Liver (tissue), 3 donors: ENCODE data around the gene WDR62.

Experiments used
- JUND ChIP-seq, 2 donors: IDR thresholded peaks; 2 replicates each; pipeline ENCODE4 v1.6.1; 2016; ENCODE audit warnings: antibody characterized with exemption in 2 of 2
- RAD21 ChIP-seq, 2 donors: IDR thresholded peaks; 2 replicates each; pipeline ENCODE4 v1.6.1; 2016; ENCODE audit warnings: antibody characterized with exemption in 2 of 2, mild to moderate bottlenecking in 2 of 2
- SP1 ChIP-seq: IDR thresholded peaks from 2 replicates; pipeline ENCODE4 v1.6.1; 2018; ENCODE audit warnings: antibody characterized with exemption, mild to moderate bottlenecking
- YY1 ChIP-seq: IDR thresholded peaks from 2 replicates; pipeline ENCODE4 v1.6.1; 2016; ENCODE audit warnings: antibody characterized with exemption, mild to moderate bottlenecking
- TF ChIP-seq, protein P1 (sequence below): fragments of 150-350 bp; IDR thresholded peaks from 2 replicates; pipeline ENCODE4 v1.5.1; 2017; ENCODE audit warnings: improper control_type of control experiment, low read depth, low read length; ENCODE audit not compliant: missing input control
- donor health status: healthy.
- donor health status: healthy.

DNA sequence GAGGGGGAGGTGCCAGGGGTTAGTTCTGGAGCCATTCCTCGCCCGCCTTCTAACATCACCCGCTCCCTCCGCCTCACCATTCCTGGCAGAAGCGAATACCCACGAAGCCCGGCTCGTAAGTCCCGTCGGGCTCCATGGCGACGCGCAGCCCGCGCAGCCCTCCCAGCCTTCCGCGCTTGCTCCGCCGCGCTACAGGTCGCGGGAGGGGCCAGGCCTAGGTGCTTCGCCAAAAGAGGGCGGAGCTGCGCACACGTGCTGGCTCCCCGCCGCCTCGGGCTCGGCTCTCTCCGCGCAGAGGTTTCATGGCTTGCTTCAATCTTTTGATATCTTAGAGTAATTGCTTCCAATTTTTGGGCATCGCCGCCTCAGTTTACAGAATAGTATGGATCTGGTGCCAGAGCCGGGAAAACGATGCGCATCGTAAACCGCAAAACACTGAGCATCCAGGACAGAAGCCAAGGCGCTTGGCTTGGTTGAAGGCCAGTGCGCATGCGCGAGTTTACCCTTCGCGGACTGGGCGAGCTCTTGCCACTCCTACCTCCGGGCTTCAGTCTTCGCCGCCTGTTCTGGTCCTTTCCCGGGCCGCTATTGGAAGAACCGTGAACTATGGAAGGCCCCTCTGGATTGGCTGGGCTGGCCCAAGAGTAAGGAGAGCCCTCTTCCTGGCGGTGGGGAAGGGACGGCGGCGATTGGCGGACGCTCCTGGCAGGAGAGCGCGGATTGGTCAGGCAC, 60.2 kb downstream of the WDR62 start, which contains the start of gene POLR2I:
- TF ChIP-seq, protein P1, sequence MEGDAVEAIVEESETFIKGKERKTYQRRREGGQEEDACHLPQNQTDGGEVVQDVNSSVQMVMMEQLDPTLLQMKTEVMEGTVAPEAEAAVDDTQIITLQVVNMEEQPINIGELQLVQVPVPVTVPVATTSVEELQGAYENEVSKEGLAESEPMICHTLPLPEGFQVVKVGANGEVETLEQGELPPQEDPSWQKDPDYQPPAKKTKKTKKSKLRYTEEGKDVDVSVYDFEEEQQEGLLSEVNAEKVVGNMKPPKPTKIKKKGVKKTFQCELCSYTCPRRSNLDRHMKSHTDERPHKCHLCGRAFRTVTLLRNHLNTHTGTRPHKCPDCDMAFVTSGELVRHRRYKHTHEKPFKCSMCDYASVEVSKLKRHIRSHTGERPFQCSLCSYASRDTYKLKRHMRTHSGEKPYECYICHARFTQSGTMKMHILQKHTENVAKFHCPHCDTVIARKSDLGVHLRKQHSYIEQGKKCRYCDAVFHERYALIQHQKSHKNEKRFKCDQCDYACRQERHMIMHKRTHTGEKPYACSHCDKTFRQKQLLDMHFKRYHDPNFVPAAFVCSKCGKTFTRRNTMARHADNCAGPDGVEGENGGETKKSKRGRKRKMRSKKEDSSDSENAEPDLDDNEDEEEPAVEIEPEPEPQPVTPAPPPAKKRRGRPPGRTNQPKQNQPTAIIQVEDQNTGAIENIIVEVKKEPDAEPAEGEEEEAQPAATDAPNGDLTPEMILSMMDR = no peak
- TF ChIP-seq YY1 (peak; percentile 95), RAD21 (IDR thresholded peaks at IDR 0.05) (peak in 1 of 2 donors; percentile 20), JUND (IDR thresholded peaks at IDR 0.05) (peak in 1 of 2 donors; percentile 23), SP1 (peak; percentile 99)
